Activated effector memory CD4-positive, alpha-beta T cell treated with Interleukin-2 at 50 U/mL for 16 hours (primary cell): ENCODE data around the gene EFCAB11.
A peak's percentile ranks its signal among the peaks of the same experiment; 100 is the strongest.

ENCODE experiments used
- DNase-seq: peaks from one replicate; pipeline ENCODE4 v3.0.0-alpha.2; 2020

EFCAB11 gene

DNA sequence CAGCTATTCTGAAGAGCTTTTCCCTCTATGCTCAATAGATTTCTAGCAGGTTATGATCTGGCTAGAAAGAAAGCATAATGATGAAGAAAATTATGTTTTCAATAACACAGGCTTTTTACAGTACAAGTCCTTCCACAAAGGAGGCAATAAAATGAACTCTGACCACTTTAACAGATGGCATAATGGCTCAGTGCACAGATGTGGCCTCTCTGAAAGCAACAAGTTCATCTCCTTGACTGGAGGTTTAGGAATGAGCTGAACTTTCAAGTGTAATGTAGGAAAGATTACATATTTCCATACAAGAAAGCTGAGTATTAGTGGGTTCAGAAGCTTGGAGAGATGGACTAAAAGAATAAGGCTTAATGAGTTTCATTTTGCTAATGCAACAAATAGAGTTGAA is 147.4 kb downstream of the EFCAB11 start:
- no peak for DNase-seq

DNA sequence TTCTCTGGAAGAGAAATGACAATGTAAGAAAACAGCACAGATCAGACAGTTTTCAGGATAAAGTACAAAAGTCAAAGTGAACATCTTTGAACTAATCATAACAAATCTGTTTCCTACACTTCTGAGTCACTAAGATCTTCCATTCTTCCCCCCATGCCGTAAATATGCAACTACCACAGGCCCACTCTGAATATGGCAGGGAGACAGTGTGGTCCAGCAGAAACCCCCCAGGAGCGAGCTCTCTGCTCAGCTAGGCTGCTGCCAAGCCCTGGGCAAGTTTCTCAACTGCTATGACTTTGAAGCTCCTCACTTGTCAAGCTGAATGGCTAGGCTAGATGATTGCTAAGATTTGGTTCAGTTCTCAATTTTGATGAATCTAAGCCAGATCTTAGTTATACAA is 148.1 kb downstream of the EFCAB11 start:
- no peak for DNase-seq

DNA sequence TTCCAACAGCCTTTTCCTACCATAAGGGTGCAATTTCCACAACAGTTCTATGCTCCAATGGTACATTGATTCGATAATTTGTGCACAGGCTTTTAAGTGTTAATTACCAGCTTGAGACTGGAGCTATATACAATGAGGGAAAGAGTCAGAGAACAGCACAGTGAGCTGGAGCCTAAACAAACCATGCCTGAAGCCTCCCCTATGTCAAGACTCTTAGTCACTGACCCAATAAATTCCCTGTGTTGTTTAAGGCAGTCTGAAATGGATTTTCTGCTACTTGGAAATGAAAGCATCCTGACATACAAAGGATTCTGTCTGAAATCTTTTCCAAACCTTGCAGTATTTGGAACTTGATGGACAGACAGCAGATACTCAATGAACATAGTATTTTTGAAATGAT is 149.0 kb downstream of the EFCAB11 start:
- no peak for DNase-seq

DNA sequence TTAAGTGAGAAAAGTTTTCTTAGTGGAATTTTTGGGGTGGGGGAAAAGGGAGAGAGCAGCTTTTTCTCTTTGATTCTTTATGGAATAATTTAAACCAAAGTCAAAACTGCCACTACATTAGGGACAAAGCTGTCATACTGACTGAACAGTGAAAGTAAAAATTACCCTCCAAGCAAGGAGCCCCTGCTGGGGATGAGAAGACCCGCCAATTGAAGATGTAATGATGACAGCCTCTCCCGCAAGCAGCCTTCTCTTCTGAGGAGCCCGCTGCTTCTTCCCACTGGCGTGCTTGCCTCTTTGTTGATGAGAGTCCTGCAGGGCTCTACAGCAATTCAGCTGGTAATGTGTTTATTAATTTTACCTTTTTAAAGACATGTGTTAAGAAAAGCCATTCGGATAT is 151.0 kb downstream of the EFCAB11 start:
- no peak for DNase-seq

DNA sequence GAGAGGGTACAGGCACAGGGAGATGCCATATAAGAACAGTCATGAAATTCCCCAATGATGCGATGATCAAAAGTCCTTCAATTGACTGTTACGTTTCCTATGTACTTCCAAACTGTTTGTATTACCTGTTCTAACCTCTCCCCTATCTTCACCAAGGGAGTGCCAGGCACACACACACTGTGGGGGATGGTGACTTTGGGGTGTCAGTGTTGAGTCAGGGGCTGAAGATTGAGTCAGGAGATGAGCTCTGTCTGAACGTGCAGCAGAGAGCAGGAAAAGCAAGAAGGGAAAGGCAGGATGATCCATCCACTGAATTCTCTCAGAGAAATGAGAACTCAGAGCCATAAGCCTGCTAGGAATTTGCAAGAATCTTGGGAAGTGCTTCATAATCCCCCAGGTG is 153.4 kb downstream of the EFCAB11 start:
- DNase-seq: no peak

DNA sequence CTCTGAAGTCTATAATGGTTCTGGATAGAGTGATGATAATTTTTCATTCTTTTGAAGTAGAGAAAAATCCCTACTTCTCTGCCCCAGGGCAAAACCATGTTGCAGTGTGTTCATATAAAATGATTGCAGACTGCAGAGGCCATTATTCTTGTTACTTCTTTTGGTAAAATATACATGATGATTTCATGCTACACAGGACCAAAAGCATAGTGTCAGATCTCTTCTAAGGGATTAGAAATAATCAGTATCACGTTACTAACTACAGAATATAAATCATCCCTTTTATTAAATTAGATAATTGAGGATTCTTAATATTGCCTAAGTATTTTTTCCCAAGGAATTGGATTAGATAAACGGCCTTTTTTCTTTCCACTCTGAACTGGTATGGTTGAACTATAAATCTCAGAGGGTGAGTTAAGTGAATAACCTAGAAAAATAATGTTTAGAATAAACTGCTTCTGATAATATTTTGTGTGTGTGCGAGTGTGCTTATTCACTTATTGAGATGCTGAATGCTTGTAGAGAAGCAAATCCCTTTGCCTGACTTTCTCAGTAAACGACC is 156.2 kb downstream of the EFCAB11 start:
- DNase-seq: no peak

DNA sequence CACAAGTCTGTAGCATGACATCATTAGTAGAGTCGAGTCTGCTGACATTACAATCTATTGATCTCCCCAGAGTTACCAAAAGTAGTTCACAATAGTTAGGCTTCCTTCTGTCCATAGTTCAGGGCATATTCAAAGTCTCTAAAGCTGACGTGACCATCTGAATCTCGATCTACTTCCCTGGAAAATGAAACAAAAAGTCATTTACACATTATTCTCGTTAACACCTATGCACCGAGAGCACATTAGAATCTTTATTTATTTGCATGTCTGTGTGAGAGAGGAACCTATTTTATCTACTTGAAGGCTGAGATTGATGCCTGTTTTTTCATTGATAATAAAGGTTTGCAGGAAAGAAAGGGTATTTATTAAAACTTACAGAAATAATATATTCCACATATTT is 157.4 kb downstream of the EFCAB11 start:
- DNase-seq: no peak

DNA sequence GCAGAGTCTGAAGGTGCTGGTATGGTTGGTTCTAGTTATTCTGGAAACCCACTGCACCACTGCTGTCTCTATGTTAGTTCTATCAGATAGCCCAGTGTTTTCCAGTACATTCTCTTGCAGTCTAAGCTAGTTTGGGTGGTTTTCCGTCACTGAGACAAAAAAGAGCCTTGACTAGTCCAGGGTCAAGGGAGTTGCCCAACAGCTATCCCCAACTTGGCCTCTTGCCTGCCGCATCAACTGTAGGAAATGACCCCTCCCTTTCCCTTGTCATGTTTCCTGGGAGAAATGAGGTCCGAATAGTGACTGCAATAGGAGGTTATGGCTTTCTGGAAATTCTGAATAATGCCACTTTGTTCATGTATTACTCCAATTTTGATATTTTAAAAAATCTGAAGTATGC is 160.4 kb downstream of the EFCAB11 start:
- DNase-seq: no peak

DNA sequence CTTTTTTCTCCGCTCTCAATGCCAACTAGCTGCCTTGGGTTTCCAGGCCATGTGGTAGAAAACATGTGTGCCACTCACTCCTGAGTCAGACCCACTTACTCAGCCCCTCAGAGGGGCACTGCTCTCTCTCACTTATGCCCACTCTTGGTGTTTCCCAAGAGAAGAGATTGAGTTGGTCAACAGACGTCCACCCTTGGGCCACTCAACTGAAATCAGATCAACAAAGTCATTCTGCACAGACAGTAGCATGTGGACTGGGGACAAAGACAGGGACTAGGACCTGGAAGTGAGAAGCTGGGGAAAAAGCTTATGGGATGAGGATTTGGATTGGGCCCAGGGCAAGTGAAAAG is 161.2 kb downstream of the EFCAB11 start:
- no peak for DNase-seq

DNA sequence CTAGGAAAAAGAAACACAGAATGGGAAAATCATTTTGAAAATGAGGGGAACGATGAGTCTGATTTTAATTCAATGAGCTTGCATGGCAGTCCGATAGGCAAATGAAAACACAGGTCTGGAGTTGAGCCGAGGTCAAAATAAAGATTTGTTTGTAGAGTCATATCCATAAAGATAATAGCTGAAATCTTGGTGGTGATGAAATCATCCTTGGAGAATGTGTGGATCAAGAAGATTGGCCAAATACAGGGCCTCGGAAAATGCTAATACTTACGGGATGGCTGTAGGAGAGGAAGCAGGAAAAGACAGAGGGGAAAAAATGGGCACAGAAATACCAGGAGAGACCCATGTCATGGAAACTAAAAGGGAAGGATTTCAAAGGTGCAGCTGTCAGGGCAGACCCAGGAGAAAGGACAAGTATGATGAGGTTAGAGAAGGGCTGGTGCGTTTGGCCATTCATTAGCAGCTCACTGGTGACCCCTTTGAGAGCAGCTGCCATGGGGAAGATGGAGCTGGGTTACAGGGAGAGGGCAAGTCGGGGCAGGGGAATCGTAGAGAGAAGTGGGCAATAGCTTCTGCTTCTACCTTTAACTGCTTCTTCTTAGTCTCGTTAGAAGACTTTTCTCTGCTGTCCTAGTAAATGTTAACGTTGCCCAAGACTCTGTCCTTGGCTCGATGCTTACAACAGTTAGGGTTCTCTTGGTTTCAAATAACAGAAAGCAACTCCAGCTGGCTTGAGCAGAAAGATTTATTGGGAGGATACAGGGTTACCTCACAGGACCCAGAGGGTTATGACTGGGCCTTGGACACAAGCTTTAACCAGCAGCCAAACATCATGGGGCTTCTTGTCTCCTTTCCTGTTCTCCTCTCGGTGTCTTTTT is 161.8 kb downstream of the EFCAB11 start:
- no peak for DNase-seq

DNA sequence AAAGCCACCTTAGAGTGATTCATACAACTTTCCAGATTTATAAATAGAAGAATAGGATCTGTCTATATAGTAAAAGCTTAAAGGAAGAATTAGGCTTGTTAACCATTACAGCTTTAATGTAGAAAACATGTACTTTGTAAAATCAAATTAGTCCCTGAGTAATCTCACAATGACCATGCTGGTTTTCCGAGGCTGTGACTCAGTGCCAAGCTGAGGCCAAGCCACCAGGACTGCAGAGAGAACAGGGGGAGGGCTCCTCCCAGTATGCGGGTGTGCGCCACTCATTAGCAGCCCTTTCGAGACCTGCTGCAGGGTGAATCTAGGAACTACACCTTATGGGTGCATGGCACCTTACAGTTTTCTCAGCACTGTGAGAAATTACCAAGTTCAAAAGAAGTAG is 167.0 kb downstream of the EFCAB11 start:
- no peak for DNase-seq

DNA sequence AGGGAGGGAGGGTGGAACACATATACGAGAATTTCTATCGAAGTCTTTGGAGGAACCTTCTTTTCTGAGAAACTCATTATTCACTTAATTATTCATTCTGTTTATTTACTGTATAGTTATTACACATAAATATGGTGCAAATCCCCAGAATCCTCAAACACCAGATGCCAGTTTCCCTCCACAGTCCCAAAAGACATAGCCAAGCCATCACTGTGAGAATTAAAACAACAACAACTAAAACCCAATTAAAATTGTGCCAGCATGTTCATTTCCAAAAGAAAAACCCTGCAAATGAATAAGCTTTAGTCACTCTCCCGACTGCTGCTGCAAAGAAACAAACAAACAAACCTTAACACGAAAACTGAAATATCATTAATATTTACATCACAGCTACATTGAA is 173.5 kb downstream of the EFCAB11 start:
- DNase-seq: no peak

DNA sequence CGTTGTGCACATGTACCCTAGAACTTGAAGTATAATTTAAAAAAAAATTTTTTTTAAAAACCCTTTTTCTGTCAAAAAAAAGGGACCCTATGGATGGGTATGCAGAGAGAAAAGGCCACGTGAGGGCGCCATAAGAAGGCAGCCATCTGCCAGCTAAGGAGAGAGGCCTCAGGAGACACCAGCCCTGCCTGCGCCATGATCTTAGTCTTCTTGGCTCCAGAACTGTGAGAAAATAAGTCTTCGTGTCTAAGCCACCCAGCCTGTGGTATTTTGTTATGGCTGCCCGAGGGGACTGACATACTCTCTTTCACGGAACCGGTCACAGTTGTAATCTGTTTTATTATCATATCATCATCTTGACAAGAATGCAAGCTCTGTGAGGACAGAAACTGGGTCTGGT is 174.8 kb downstream of the EFCAB11 start:
- DNase-seq: no peak

DNA sequence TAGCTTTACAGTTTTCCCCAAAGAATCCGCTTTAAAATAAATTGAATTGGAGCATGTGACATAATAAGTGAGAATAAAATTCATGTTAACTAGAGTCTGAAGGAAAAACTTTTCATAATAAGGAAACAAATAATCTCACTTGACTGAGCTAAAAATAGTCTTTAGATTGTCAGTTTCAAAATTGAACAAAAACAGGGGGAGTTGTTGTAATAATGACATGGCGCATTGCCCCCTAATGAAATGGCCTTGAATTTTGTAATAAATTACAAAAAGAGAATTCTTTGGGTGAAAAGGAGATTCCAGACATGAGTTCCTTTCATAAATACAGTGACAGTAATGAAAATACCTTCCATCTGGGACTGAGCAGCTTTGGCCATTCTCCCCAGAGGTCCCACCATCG is 178.6 kb downstream of the EFCAB11 start:
- DNase-seq: no peak

DNA sequence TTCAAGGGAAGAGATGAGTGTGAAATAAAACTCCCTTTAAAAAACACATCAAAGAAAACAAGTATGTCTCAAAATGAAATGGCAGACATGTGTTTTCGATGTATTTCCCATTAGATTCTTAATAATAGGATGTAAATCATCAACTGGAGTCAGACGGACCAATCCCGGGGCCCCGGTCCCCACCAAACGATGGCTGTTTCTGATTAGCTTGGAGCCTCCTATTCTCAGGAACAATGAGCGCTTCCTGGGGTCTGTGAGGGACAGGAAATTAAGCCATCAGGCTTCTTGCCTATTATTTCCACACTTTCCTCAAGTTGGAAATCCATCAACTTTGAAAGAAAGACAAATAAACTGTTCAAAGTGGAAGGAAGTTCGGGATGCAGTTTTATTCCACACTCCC is 179.4 kb downstream of the EFCAB11 start:
- no peak for DNase-seq

DNA sequence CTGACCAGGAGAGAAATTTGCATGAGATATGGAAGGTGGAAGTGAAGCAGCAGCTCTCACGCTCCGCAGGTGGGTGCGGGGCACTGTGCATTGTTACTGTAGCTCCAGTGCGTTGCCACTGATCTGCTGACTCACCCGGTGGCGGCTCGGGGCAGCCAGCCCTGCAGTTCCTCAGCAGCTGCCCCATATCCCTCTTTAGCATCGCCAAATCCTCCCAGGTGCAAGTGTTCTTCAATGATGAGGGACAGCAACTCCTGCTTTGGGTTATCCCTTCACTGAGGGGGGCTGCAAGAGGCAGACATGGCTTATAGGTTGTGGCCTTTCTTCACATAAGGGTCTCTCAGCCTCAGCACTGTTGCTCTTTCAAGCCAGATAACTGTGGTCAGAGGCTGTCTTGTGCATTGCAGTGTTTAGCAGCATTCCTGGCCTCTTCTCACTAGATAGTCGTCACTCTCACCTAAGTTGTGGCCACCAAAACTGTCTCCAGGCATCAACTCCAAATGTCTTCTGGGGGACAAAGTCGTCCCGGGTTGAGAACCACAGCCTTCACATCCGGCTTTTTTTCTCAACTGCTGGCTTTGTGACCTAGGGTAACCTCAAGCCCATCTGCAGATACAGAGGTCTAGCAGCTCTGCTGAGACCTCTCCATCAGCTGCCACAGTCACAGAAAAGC is 180.8 kb downstream of the EFCAB11 start:
- peak; percentile 38 for DNase-seq

DNA sequence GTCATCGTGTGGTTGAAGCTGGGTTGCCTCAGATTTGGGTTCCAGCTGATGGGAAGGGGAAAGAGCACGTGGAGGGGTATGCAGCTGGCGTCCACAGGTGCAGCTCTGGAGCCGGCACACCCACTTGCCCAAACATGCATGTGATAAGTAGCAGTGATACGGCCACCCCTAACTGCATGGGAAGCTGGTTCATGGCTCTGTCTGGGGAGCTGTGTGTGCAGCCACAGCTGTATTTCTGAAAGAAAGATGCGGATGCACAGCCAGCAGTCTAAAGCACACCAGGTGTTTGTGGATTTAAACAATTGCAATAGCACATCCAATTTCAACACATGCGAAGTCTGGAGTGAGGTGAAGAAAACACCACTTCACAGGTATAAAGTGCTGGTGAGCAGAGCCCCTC is 181.4 kb downstream of the EFCAB11 start:
- no peak for DNase-seq

DNA sequence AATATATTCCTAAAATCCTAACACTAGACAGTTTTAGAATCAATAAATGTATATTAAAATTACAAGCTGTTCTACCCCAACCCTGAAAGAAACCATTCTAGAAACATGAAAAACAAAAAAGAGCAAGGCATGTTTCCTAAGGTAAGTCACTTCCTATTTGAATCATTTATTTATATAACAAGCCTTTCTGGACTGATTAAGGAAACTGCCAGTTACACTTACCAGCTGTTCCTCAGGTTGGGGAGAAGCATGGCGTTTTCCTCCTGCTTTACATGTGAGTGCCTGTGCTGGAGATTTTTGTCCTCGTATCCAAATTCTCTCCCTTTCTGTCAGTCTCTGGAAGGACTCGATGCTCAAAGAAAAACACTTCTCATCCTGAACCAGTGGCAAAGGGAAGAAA is 183.3 kb downstream of the EFCAB11 start:
- no peak for DNase-seq

DNA sequence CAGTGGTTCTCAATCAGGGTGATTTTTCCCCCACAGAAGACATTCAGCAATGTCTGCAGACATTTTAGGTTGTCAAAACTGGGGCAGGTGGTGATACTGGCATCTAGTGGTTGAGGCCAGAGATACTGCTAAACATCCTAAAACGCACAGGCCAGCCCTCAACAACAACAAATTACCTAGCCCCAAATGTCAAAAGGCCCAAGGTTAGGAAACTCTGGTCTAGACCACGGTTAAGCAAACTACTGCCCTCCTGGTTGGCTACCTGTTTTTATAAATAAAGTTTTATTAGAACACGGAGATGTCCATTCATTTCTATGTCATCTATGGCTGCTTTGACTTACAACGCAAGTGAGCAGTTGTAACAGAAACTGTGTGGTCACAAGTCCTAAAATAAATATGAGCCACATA is 186.7 kb downstream of the EFCAB11 start:
- peak; percentile 37 for DNase-seq

DNA sequence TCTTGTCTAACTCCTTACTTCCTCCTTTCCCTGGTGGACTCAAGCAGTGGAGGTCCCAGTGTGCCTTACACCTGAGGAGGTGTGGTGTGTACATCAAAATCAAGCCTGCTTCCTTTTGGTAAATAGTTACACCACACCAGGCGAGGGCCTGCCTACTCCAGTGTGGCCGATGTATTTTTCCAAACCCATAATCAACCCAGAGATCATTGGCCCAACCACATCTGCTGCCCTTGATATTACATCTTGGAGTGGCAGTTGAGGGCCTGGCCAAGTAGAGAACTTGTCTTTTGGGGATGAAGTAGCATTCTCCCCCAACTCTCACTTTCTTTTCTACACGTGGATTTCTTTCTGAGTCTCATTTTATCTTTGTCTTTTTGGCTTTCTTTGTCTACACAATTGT is 187.4 kb downstream of the EFCAB11 start:
- DNase-seq: no peak

DNA sequence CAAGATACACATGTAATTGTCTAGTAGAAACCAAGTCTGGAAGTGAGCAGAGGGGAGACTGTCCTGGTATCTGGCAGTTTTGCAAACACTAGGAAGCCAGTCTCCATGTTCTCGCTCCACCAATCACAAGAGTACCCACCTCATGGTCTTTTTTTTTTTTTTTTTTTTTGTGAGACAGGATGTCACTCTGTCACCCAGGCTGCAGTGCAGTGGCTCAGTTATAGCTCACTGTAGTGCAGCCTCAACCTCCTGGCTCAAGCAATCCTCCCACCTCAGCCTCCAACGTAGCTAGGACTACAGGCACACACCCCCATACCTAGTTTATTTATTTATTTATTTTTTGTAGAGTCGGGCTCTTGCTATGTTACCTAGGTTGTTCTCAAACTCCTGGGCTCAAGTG is 189.2 kb downstream of the EFCAB11 start:
- DNase-seq: no peak

DNA sequence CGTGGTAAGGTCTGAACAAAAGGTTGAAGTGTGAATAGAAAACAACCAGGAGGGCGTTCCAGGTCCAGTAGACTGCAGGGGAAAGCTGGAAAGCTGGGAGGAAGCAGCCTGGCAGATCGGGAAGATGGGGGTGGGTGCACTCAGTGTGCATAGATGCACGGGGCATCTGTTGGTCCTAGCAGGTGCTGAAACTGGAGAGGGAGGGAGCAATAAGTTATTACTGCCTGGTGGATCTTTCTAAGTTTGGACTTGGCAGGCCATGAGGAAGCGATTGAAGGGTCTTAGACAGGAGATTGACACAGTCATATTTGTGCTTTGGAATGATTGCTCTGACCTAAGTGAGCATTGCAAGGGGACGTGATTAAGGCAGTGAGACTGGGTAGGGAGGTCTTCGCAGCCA is 194.4 kb downstream of the EFCAB11 start:
- no peak for DNase-seq

DNA sequence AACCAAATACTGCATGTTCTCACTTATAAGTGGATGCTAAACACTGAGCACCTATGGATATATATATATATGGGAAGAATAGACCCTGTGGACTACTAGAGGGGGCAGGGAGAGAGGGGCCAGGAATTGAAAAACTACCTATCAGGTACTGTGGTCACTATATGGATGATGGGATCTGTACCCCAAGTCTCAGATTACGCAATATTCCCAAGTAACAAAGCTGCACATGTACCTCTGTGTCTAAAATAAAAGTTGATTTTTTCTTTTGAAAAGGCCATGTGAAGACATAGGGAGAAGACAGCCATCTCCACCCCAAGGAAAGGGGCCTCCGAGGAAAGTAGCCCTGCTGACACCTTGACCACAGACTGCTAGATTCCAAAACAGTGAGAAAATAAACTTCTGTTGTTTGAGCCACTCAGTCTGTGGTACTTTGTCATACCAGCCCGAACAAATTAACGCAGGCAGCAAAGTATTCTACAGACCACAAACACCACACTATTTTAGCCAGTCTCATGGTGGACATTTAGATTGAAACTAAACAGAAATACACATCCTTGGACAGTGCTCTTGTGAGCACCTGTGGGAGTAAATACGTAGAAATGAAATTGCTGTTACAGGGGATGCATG is 197.1 kb downstream of the EFCAB11 start:
- DNase-seq: no peak

DNA sequence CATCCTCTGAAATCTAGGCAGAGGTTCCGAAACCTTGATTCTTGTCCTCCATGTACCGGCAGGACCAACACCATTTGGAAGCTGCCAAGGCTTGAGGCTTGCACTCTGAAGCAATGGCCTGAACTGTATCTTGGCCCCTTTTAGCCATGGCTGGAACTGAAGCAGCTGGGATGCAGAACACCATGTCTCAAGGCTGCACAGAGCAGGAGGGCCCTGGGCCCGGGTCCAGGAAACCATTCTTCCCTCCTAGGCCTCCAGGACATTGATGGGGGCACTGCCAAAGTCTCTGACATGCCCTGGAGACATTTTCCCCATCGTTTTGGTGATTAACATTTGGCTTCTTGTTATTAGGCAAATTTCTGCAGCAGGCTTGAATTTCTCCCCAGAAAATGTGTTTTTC is 198.7 kb downstream of the EFCAB11 start:
- no peak for DNase-seq
